Endothelial cell of umbilical vein (primary cell): ENCODE measurements around the gene COL18A1. TPM values are rescaled to one million over a fixed set of nuclear protein-coding genes. Genes with fewer than 3 reads are reported as not detected.

Source experiments
- BruUV-seq: library from RNA; stranded (reverse); fragments of 400-500 nt; replicated peaks from 2 replicates; lab custom pipeline; 2021; lab: Mats Ljungman, UMichigan
- CTCF ChIA-PET: fragments of 300-600, 350-600 bp; sonication (Branson Sonifier 250); formaldehyde crosslinking; loops from one replicate; lab custom pipeline; 2021; ENCODE audit warnings: antibody characterized with exemption, inconsistent platforms; lab: Charles Lee
- POLR2A ChIA-PET: fragments of 300-600, 350-600 bp; sonication (Branson Sonifier 250); formaldehyde crosslinking; loops from one replicate; lab custom pipeline; 2021; ENCODE audit warnings: antibody characterized with exemption, inconsistent platforms; lab: Charles Lee
- DNase-seq: peaks from one replicate; pipeline ENCODE4 v3.0.0-alpha.2; 2011; ENCODE audit warnings: low read depth, low spot score
- FAIRE-seq: peaks from 2 replicates; lab custom pipeline; 2011; peaks lifted over from hg19 to GRCh38; lab: Jason Lieb, UNC
- H2AFZ ChIP-seq: 2 replicates; pipeline ENCODE4 v1.6.0; 2012; ENCODE audit warnings: low read depth, low read length, control low read depth, inconsistent platforms
- H3K27ac ChIP-seq: 2 replicates; pipeline ENCODE4 v1.5.1; 2011; ENCODE audit warnings: low read depth, mild to moderate bottlenecking, control low read depth, low read length, moderate library complexity; ENCODE audit not compliant: insufficient read depth
- H3K27me3 ChIP-seq, 2 experiments: 2 replicates each; pipeline versions ENCODE4 v1.6.0 to v1.6.1; 2011; ENCODE audit warnings: low read length in 2 of 2, mixed read lengths in 1 of 2; ENCODE audit not compliant: control insufficient read depth in 2 of 2, insufficient read depth in 2 of 2
- H3K36me3 ChIP-seq, 2 experiments: 2 replicates in 1 of 2; 3 replicates in 1 of 2; pipeline ENCODE4 v1.5.1; 2011; ENCODE audit warnings: low read length in 2 of 2, mild to moderate bottlenecking in 1 of 2, moderate library complexity in 1 of 2; ENCODE audit not compliant: control insufficient read depth in 2 of 2, insufficient read depth in 2 of 2; ENCODE audit errors: extremely low read depth in 1 of 2
- H3K4me1 ChIP-seq: 3 replicates; pipeline ENCODE4 v1.5.1; 2011; ENCODE audit warnings: mild to moderate bottlenecking, low read length; ENCODE audit not compliant: control insufficient read depth, insufficient read depth; ENCODE audit errors: extremely low read depth
- H3K4me2 ChIP-seq: 2 replicates; pipeline ENCODE4 v1.6.1; 2011; ENCODE audit warnings: low read length, control low read depth, mixed read lengths; ENCODE audit not compliant: insufficient read depth
- H3K4me3 ChIP-seq, 3 experiments: fragments of 200-600 bp in 1 of 3; sonication (generic), shearing (Covaris generic) in 1 of 3; replicated peaks in 1 of 3; 2 replicates each; pipeline ENCODE4 v1.5.1; 2011 to 2016; ENCODE audit warnings: control low read depth in 3 of 3, low read length in 3 of 3, mild to moderate bottlenecking in 2 of 3, inconsistent platforms in 1 of 3, low read depth in 1 of 3, moderate library complexity in 1 of 3; ENCODE audit not compliant: insufficient read depth in 1 of 3
- H3K79me2 ChIP-seq: 2 replicates; pipeline ENCODE4 v1.6.0; 2012; ENCODE audit warnings: low read length, inconsistent platforms; ENCODE audit not compliant: control insufficient read depth, insufficient read depth
- H3K9ac ChIP-seq: replicated peaks from 2 replicates; pipeline ENCODE3; 2011; ENCODE audit warnings: low read length, control low read depth; ENCODE audit not compliant: insufficient read depth; ENCODE audit errors: extremely low read depth
- H3K9me1 ChIP-seq: replicated peaks from 3 replicates; pipeline ENCODE4 v1.6.0; 2011; ENCODE audit warnings: mild to moderate bottlenecking, low read length; ENCODE audit not compliant: control insufficient read depth, insufficient read depth; ENCODE audit errors: extremely low read depth
- H3K9me3 ChIP-seq: replicated peaks from 2 replicates; pipeline ENCODE4 v1.5.1; 2012; ENCODE audit warnings: low read length, inconsistent platforms; ENCODE audit not compliant: control insufficient read depth, insufficient read depth
- H4K20me1 ChIP-seq: replicated peaks from 2 replicates; pipeline ENCODE3; 2011; ENCODE audit warnings: mild to moderate bottlenecking, low read length; ENCODE audit not compliant: control insufficient read depth, insufficient read depth; ENCODE audit errors: extremely low read depth
- JUN ChIP-seq: IDR thresholded peaks from 2 replicates; pipeline ENCODE4 v1.6.1; 2011; ENCODE audit warnings: borderline replicate concordance, low read depth; ENCODE audit not compliant: insufficient read length, insufficient read depth
- POLR2AphosphoS5 ChIP-seq: IDR thresholded peaks from 2 replicates; pipeline ENCODE4 v1.6.1; 2012; ENCODE audit warnings: low read depth, mild to moderate bottlenecking, control low read depth, low read length, moderate library complexity; ENCODE audit not compliant: insufficient read depth
- dilution Hi-C: fragments of 300-500 bp; cut with MboI; formaldehyde crosslinking; loops from one replicate; pipeline ENCODE4 v1.15.0; 2019; ENCODE audit warnings: low sequenced_read_pairs; ENCODE audit not compliant: extremely low pct_ligation_motif_present
- intact Hi-C: fragments of 100-400 bp; cut with micrococcal nuclease; formaldehyde crosslinking; loops from one replicate; pipeline ENCODE4 v1.10.0; 2022
- polyA plus RNA-seq, 4 experiments: library from polyadenylated mRNA; depleted of rRNA in 3 of 4; stranded (reverse) in 3 of 4; unstranded in 1 of 4; fragments of >200 nt; gene quantifications; 2 replicates each; pipeline versions ENCODE4 v1.2.1 to v1.2.3, GENCODE V29; 2011 to 2012; ENCODE audit warnings: missing spikeins in 1 of 4
- total RNA-seq: library from RNA; stranded (reverse); gene quantifications from 2 replicates; pipeline ENCODE4 v1.2.3, GENCODE V29; 2021

COL18A1 gene
- total and polyA plus RNA-seq, 2 donors (not counting 3 experiments of a cell fraction or from before 2014, with no cell fraction given): 198 to 252 TPM

- H3K4me1 ChIP-seq: peaks cover 18% of the 10 kb centered on the region
- DNase-seq: peak; percentile 85
- peak overlapping the region; percentile 95 for H3K27ac ChIP-seq
- H3K79me2 ChIP-seq: peaks cover 56% of the 10 kb centered on the region
- peak overlapping the region; percentile 72 to 87 (median 79) for H3K4me3 ChIP-seq
- H4K20me1 ChIP-seq: no peaks in the 10 kb centered on the region
- TF ChIP-seq JUN (peak; percentile 21), POLR2AphosphoS5 (no peak)
- CTCF ChIA-PET: interaction anchor here (0.7 to 2.6 kb wide), 15 partner anchors 11 to 268 kb away, joined by 3 to 24 read pairs (median 6); no protein-coding TSS in a partner anchor
- intact Hi-C loops: loop anchor here (1.0 to 2.0 kb wide), 5 partner anchors 33 to 114 kb away; no protein-coding TSS in a partner anchor
- H3K27me3 ChIP-seq: no peaks in the 10 kb centered on the region
- peaks cover 0 to 5% of the 10 kb centered on the region in 2 experiments for H3K36me3 ChIP-seq
- no peaks in the 10 kb centered on the region for H3K9me1 ChIP-seq
- peak overlapping the region; percentile 84 for H3K4me2 ChIP-seq
- FAIRE-seq: peak; percentile 84
- H3K9ac ChIP-seq: peak overlapping the region; percentile 96
- H3K9me3 ChIP-seq: no peaks in the 10 kb centered on the region
- dilution Hi-C loops: no loop called here
- POLR2A ChIA-PET: interaction anchor here (0.7 kb wide), 1 partner anchor 121 kb away, joined by 3 read pairs; no protein-coding TSS in a partner anchor
- BruUV-seq: TSS peak; percentile 27
- peak overlapping the region; percentile 50 for H2AFZ ChIP-seq
These were observed 1.1 kb downstream of the COL18A1 start for GRCh38 chr21:45405819-45406762.
